GM19468 (cell line): ENCODE measurements around the gene SLC26A2.
"Not testable (repeated sequence)": the region's sequence is repeated elsewhere in the genome, so short reads cannot be mapped to it uniquely, and the experiment has no call there.

Source experiments
- ATAC-seq: cut with Tn5 transposase; IDR thresholded peaks from one replicate; pipeline ENCODE4 v1.9.1; 2021; ENCODE audit warnings: mild to moderate bottlenecking, moderate library complexity, moderate number of reproducible peaks; ENCODE audit not compliant: unreplicated experiment; ENCODE audit errors: extremely low read depth

Gene SLC26A2

DNA sequence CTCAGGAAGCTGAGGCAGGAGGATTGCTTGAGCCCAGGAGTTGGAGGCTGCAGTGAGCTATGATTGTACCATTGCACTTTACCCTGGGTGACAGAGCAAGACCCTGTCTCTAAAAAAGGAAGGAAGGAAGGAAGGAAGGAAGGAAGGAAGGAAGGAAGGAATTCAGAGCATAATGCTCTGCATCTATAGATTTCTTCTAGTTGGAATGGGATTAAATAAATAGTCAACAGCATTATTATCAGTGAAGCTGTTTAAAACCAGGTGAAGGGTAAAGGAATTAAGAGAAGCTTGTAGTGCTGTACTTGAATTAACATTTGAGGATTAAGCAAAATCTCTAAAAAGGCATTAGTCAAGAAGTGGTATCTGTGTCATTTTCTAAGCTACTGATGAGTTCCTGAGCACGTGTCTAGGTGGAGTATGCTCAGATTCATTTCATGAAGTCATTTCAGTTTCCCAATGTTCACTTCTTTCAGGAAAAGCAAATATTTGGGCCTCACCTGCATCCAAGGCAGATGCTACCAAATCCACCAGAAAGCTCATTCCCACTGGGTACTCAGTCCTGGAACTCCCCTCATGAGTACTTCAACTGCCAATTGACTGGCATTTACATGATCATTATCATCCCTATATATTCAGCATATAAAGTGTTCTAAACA lies 24.4 kb upstream of the SLC26A2 start:
- ATAC-seq: no peak

DNA sequence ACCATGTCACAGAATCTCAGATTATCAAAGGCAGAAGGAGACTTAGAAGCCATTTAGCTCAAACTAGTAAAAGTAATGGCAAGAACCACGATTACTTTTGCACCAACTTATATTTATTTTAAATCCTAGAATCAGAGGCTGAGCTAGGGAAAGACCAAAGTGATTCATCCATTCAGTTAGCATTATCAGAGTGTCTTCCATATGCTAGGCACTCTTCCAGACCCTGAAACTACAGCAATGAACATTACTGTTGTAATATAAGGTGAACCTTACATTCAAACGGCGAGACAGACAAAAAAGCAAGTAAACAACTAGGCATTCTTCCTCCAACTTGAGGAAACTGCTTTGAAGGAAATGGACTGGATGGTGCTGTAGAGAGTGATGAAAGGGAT lies 23.9 kb upstream of the SLC26A2 start:
- no peak for ATAC-seq

DNA sequence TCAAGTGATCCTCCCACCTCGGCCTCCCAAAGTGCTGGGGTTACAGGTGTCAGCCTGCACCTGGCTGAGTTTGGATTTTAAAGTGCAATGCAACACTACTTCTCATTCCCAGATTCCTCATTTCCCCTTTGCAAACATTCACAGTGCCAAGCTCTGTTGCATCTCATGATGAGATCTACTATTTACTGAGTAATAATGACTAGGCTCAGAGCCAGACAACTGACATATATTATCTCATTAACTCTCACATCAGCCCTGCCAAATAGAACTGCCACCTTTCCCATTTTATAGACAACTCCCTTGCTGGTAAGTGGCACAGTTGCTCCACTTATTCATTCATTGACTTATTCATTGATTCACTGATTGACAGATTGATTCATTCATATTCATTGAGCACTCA lies 22.9 kb upstream of the SLC26A2 start:
- no peak for ATAC-seq

DNA sequence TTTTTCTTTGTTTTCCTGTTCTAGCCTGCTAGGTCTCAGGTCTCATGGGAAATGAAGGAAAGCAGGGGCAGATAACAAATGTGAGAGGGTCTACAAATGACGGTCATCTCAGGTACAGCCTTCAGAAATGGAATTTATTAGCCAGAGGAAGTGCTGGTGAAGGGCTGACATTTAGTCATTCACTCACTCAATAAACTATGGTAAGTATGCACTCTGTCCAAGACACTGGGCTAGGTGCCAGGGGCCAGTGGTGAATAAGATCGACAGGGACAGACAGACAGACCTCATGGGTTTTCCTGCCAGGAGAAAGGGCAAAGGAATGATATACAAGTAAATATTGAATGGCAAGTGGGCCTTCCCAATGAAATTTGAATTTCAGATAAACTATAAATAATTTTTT lies 22.3 kb upstream of the SLC26A2 start:
- ATAC-seq: no peak

DNA sequence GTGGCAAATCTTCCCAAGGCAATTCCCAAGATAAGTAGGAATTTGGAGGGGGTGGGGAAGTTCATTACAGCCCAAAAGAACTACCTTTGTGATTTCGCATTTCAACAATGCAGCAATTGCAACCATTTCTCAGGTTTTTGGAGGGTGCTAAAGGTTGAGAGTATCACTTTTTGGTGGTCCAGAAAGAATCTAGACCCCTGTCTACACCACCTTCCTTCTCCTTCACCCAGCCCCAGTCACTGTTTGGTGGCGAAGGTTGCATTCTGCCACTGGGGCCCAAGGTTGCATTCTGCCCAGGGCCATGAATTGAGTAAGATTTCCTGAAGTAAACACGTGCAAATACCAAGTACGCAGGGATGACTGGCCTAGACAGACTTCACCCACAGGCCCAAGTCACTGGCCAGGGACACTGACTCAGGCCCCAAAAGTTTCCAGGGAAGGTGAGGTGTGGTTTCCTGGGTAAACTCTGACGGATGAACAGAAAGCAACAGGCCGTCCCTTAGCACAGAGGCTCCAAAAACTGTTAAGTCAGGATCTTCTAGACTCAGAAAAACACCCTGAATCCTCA lies 21.7 kb upstream of the SLC26A2 start:
- no peak for ATAC-seq

DNA sequence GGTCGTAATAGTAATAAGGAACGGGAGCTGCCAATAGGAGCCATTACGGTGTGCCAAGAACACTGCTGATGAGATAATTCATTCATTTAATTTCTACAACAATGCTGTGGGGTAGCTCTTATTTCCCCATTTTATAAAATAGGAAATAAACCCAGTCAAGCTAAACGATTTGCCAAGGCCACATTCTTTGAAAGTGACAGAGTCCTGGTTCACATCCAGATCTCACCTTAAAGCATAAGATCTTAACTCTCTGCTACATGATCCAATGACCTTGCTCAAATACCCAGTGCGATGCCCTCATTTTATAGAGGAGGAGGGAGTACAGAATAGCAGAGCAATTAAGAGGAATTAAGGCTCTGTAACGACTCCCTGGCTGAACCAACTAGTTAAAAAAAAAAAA lies 21.0 kb upstream of the SLC26A2 start:
- no peak for ATAC-seq

DNA sequence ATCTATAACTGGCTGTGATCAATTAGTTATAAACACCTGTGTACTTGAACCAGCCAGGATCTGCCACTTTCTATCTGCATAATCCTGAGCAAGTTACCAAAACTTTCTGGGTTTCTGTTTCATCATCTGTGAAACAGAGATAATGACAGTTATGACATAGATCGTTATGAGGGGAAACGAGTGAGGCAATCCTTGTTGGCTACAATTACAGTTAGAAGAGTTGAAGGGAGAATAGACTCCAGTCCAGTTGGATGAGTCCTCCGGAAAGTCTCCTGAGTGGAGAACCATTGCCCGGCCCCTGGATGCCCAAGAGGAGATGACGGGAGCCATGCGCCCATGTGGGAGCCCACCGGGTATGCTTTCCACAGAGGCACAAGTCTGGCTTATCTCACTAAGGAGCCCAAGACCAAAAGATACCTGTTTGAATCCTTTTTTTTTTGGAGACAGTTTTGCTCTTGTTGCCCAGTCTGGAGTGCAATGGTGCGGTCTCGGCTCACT lies 20.4 kb upstream of the SLC26A2 start:
- no peak for ATAC-seq

DNA sequence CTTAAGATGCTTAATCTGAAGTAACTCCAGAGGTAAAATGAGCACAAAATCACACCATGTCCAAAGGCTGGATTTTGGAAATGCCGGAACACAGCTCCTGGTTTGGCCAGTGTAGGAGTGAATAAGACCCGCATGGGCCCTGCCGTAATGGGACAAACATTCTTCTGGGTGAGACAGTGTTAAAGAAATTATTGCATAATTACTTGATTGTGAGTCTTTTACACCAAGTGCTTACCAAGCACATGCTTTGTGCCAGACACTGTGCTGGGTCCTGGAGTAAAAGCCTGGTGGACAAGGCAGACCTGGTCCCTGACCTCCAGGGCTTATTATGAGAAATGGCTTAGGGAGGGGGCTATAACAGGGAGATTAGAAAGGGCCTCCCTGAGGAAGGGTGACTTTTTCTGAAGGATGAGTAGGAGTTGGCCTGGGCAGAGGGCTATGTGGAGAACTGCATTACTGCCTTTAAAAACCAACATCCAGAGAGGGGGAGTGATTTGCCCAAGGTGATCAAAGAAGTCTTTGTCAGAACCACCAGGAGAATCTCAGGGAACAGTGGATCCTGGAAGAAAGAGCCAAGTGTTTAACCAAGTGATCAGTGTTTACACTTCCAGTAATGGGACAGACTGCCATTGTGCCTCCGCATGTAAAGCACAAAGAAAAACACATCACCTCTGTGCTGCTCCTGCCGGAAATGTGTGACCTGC lies 19.5 kb upstream of the SLC26A2 start:
- no peak for ATAC-seq

DNA sequence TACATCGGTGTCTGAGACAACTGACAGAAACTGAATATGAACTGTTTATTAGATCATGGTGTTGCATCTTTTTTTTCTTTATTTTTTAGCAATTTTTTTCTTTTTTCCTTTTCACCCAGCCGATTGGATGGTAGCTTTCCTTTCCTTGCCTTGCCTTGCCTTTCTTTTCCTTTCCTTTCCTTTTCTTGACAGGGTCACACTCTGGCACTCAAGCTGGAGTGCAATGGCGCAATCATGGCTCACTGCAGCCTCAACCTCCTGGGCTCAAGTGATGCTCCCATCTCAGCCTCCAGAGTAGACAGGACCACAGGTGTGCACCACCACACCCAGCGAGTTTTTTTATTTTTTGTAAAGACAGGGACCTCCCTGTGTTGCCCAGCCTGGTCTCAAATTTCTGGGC lies 18.8 kb upstream of the SLC26A2 start:
- no peak for ATAC-seq

DNA sequence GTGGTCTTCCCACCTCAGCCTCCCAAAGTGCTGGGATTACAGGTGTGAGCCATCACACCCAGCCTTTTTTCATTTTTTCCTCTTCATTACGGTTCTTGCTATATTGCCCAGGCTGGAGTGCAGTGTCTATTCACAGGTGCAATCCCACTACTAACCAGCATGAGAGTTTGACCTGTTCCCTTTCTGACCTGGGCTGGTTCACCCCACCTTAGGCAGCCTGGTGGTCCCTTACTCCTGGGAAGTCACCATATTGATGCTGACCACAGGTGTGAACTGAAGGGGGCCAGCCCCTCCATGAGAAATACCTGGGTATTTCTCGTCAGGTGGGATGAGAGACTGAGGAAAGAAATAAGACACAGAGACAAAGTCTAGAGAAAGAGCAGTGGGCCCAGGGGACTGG lies 18.4 kb upstream of the SLC26A2 start:
- no peak for ATAC-seq

DNA sequence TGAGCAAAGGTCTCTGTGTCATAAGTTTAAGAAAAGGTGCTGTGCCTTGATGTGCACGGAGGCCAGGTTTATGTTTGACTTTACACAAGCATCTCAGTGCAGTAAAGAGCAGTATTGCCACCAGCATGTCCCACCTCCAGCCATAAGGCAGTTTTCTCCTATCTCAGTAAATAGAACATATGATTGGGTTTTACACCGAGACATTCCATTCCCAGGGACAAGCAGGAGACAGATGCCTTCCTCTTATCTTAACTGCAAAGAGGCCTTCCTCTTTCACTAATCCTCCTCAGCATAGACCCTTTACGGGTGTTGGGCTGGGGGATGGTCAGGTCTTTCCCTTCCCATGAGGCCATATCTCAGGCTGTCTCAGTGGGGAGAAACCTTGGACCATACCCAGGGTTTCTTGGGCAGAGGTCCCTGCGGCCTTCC lies 17.8 kb upstream of the SLC26A2 start:
- ATAC-seq: not testable (repeated sequence)

DNA sequence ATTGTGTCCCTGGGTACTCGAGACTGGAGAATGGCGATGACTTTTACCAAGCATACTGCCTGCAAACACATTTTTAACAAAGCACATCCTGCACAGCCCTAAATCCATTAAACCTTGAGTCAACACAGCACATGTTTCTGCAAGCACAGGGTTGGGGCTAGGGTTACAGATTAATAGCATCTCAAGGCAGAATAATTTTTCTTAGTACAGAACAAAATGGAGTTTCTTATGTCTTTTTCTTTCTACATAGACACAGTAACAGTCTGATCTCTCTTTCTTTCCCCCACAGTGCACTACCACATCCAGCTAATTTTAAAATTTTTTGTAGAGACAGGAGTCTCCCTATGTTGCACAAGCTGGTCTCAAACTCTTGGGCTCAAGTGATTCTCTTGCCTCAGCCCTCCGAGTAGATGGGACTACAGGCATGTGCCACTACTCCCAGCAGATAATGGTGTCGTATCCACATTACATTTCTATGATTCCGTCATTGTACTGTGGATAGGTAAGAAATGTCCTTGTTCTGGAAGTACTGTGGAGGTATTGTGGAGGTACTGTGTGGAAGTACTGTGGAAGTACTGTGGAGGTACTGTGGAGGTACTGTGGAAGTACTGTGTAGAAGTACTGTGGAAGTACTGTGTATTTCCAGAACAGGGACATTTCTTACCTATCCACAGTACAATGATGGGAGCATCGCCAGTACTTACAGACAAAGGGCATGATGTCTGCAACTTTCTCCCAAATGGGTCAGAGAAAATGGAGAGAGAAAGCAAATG lies 17.2 kb upstream of the SLC26A2 start:
- ATAC-seq: not testable (repeated sequence)

DNA sequence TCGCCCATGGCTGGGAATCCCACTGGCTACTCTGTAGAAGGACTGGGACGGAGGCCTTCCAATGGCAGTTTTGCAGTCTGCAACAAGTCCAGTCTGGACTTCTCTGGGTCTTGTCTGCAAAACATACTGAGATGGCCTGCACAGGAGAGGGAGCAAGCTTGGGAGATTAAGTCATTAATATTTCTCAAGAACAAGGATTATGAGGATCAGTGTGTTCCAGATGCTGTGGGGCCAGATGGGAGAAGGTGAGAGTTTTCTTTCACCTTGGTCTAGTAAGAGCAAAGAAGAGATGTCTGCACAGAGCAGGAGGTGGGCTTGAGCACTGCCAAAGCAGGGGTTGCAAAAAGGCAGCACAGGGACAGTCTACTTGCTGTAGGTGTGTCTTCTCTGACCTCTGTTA lies 15.9 kb upstream of the SLC26A2 start, which contains the start of gene PDE6A:
PDE6A (minus strand) TSS at position 128 of the 400 bp plus-strand sequence; CDS start at position 8, 120 bp downstream.
- no peak for ATAC-seq

DNA sequence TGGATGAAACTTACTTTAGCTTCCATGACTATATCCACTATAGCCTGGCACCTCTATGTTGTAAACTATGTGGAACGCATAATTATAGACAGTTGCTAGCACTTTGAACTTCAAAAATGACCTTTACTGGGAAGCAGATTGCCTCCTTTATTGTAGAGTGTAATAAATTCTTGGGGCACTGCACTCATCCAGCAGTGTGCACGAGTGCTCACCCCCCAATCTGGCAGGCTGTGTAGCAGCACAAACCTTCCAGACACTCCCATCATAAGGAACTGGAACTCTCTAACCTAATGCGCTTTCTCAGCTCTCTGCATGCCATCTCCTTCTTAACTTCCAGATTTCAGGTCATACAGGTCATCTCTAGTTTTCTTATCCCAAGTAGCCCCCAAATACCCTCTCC lies 14.4 kb upstream of the SLC26A2 start:
- ATAC-seq: no peak

DNA sequence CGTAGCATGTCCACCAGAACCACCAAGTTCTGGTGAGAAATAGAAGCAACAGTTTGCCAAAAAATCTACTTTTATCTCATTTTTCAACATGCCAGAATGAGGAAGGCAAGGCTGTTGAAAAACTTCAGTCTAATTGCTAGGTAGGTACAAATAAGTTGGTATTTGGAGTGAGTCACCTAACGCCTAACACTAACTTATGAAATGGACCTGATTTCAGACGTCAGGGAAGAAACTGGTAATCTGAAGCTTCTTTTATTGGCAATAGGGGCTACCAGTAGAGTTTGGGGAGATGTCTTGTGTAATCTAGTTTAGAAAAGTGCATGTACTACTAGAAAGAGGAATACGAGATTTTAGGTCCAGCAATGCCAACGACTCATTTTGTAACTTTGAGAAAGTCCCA lies 11.6 kb upstream of the SLC26A2 start:
- ATAC-seq: no peak

DNA sequence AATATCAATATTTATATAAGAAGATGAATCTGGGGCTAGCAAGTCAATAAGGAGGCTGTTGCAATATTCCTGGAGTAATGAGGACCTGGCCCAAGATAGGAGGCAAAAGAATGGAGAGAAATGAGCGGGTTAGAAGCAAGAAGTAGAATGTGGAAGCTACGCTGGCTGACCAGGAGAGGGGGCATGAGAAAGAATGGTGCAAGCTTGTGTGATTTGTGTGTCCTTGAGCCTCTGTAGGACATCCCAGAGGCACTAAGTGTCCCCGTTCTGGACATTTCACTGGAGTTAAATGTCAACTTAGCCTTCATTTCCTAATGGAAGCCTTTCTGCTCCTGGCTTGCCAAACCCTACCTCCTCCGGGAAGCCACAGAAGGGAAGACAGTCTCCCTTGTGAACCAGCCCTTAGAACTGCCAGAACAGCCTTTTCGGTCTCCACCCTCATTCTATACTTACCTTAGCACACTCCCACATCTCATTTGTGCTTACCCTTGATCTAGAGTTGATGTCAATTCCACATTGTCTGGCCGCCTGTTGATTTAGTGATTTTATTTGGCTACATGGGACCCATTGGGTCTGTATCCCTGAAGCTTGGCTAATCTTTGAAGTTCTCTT lies 9.3 kb upstream of the SLC26A2 start:
- ATAC-seq: no peak

DNA sequence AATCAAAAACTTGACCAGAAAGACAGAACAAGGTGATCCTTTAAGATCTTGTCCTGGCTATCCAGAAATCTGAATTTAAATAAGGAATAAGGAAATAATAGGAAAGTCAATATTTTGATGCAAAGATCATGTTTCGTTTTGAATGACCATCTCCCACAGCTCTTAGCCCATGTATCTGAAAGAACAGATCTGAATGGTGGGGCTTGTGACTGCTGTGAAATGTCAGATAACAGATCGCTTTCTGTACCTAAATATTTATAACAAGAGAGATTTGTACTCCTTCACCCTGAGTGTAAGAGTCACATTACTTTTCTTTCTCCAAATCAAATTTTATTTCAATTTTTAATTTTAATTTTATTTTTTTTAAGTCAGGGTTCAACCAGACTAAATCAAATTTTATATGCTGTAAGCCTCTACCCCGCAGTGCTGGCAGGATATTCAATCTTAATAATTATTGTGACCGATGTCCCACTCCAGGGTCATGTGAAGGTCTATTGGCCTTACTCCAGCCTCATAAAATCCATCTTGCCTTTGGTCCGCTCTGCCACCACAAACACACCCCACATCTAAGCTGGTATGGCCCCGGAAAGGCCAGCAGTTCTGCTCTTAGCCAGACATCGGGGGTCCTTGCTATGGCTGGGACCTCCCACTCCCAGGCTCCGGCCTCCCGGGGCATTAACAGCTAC lies 7.0 kb upstream of the SLC26A2 start:
- ATAC-seq: no peak

DNA sequence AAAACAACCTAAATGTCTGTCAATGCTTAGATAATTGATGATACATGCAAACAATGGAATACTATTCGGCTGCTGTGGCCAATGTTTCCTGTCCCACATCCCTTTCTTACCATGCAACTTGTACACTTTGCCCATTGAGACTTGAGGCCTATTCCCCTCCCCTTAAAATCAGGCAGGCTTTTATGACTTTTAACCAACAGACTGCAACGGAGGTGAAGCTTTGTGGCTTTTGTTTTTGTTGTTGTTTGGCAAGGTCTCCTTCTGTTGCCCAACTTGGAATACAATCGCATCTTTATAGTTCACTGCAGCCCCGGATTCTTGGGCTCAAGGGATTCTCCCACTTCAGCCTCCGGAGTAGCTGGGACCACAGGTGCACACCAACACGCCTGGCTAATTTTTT lies 5.8 kb upstream of the SLC26A2 start:
- no peak for ATAC-seq

DNA sequence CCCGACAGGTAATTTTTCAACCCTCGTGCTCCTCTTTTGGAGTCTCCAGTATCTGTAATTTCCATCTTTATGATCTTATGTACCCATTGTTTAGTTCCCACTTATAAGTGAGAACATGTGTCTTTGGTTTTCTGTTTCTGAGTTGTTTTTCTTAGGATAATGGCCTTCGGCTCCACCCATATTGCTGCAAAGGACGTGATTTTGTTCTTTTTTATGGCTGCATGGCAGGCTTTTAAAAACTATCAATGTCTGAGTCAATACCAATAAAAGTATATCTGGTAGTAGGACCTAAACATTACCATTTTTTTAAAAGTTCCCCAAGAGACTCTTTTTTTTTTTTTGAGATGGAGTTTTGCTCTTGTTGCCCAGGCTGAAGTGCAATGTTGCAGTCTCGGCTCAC lies 3.9 kb upstream of the SLC26A2 start:
- ATAC-seq: no peak

DNA sequence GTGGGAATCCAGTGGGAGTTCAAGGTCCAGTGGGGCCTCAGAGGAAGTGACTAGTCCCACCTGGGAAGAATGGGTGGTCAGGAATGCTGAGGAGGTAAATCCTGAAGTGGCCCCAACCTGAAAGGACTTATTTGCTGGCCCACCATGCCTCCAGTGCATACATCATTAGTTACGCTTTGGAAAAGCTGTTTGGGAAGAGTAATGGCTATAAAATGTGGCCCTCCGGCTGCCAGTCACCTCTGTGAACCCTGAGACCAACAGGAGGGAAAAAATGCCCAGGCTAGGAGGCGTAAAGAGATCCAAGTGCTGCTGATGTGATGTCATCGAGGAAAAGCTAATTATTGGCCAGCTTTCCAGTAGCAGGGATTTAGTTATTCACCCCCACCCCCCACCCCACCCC lies 2.7 kb upstream of the SLC26A2 start:
- no peak for ATAC-seq
